GM12878 (cell line): Measurements from ENCODE around the gene TMEM53. TPM values are rescaled to one million over a fixed set of nuclear protein-coding genes. Genes with fewer than 3 reads are reported as not detected.

ENCODE experiments used
- ATAC-seq: fragments of 200-7000 bp; cut with Tn5 transposase; 3 replicates; pipeline ENCODE4 v1.9.1; 2020; ENCODE audit warnings: mild to moderate bottlenecking, moderate library complexity
- BruUV-seq: library from RNA; stranded (reverse); fragments of 400-500 nt; replicated peaks from 2 replicates; lab custom pipeline; 2021; lab: Mats Ljungman, UMichigan
- CTCF ChIA-PET: fragments of 300-600 bp; sonication (Branson Sonifier 250); formaldehyde crosslinking; extraction: SDS; loops from one replicate; lab custom pipeline; 2021; ENCODE audit warnings: inconsistent platforms; lab: Yijun Ruan, JAX
- POLR2A ChIA-PET: fragments of 350-600 bp; formaldehyde crosslinking; extraction: SDS; loops from one replicate; lab custom pipeline; 2021; ENCODE audit warnings: inconsistent platforms; lab: Charles Lee
- RAD21 ChIA-PET: fragments of 300-600 bp; sonication (Branson Sonifier 250); formaldehyde crosslinking; loops from one replicate; lab custom pipeline; 2023; ENCODE audit warnings: antibody characterized with exemption; ENCODE audit not compliant: unreplicated experiment; lab: Charles Lee
- SMC1A ChIA-PET: fragments of 300-600 bp; sonication (Branson Sonifier 250); formaldehyde crosslinking; loops from one replicate; lab custom pipeline; 2023; ENCODE audit not compliant: unreplicated experiment, uncharacterized antibody; lab: Charles Lee
- DNase-seq: peaks from one replicate; pipeline ENCODE4 v3.0.0-alpha.2; 2011; ENCODE audit warnings: low read depth, low spot score
- FAIRE-seq: peaks from 3 replicates; lab custom pipeline; 2011; peaks lifted over from hg19 to GRCh38; lab: Jason Lieb, UNC
- H2AFZ ChIP-seq: 2 replicates; pipeline ENCODE4 v1.6.0; 2011; ENCODE audit warnings: low read depth, low read length, control low read depth; ENCODE audit not compliant: control insufficient read depth
- H3K27ac ChIP-seq: 2 replicates; pipeline ENCODE4 v1.5.1; 2011; ENCODE audit warnings: control low read depth; ENCODE audit not compliant: control insufficient read depth, insufficient read depth
- H3K27me3 ChIP-seq, 2 experiments: replicated peaks in 1 of 2; 2 replicates each; pipeline versions ENCODE4 v1.6.0 to v1.6.1; 2011; ENCODE audit warnings: low read length in 1 of 2; ENCODE audit not compliant: control insufficient read depth in 2 of 2, insufficient read depth in 2 of 2
- H3K36me3 ChIP-seq, 2 experiments: 2 replicates each; pipeline ENCODE4 v1.5.1; 2011; ENCODE audit warnings: low read length in 1 of 2; ENCODE audit not compliant: control insufficient read depth in 2 of 2, insufficient read depth in 2 of 2
- H3K4me1 ChIP-seq: 2 replicates; pipeline ENCODE4 v1.6.1; 2011; ENCODE audit warnings: mild to moderate bottlenecking, low read length, moderate library complexity, mixed read lengths; ENCODE audit not compliant: control insufficient read depth, insufficient read depth
- H3K4me2 ChIP-seq: 2 replicates; pipeline ENCODE4 v1.6.0; 2011; ENCODE audit warnings: control low read depth; ENCODE audit not compliant: control insufficient read depth, insufficient read depth
- H3K4me3 ChIP-seq: fragments of 200-600 bp; sonication (generic); 2 replicates; pipeline ENCODE4 v1.5.1; 2016
- H3K79me2 ChIP-seq: 2 replicates; pipeline ENCODE4 v1.6.0; 2011; ENCODE audit warnings: low read length; ENCODE audit not compliant: control insufficient read depth, insufficient read depth
- H3K9ac ChIP-seq: 2 replicates; pipeline ENCODE4 v1.8.0; 2011; ENCODE audit warnings: low read length, control low read depth, mixed read lengths; ENCODE audit not compliant: control insufficient read depth, insufficient read depth
- H3K9me3 ChIP-seq: replicated peaks from 3 replicates; pipeline ENCODE4 v1.5.1; 2011; ENCODE audit warnings: mild to moderate bottlenecking, low read length; ENCODE audit not compliant: control insufficient read depth, insufficient read depth
- H4K20me1 ChIP-seq: 2 replicates; pipeline ENCODE4 v1.6.0; 2011; ENCODE audit not compliant: control insufficient read depth, insufficient read depth
- BHLHE40 ChIP-seq, 2 experiments: fragments of 450-650 bp in 1 of 2; IDR thresholded peaks; 2 replicates each; pipeline ENCODE4 v1.6.1; 2011 to 2017; ENCODE audit warnings: low read depth in 2 of 2, borderline replicate concordance in 1 of 2, improper control_type of control experiment in 1 of 2, low read length in 1 of 2, mild to moderate bottlenecking in 1 of 2
- BRCA1 ChIP-seq: IDR thresholded peaks from 2 replicates; pipeline ENCODE4 v1.6.1; 2011; ENCODE audit warnings: low read depth, low read length, improper control_type of control experiment
- CHD4 ChIP-seq: fragments of 200-600 bp; sonication (generic); IDR thresholded peaks from 2 replicates; pipeline ENCODE4 v1.6.1; 2016; ENCODE audit warnings: mild to moderate bottlenecking
- GATAD2B ChIP-seq: fragments of 450-650 bp; conservative IDR thresholded peaks from 2 replicates; pipeline ENCODE4 v1.6.1; 2017; ENCODE audit warnings: low read depth, mild to moderate bottlenecking, moderate library complexity
- SMC3 ChIP-seq: IDR thresholded peaks from 2 replicates; pipeline ENCODE4 v1.6.1; 2011; ENCODE audit warnings: low read length, improper control_type of control experiment, borderline replicate concordance
- ZNF687 ChIP-seq: fragments of 450-650 bp; IDR thresholded peaks from 2 replicates; pipeline ENCODE4 v1.6.1; 2017; ENCODE audit warnings: mild to moderate bottlenecking, moderate library complexity
- WGBS: methylation state at CpG from one replicate; pipeline ENCODE4 v1.1.6; 2016; ENCODE audit warnings: low lambda C conversion rate; ENCODE audit not compliant: insufficient replicate concordance, insufficient coverage; ENCODE audit errors: missing lambda C conversion rate; 5-methylcytosine and 5-hydroxymethylcytosine counted together
- in situ Hi-C: fragments of 300-500 bp; cut with MboI; formaldehyde crosslinking; loops from 9 replicates; pipeline ENCODE4 v1.14.3; 2018; ENCODE audit warnings: mixed read lengths
- intact Hi-C: fragments of 100-400 bp; cut with micrococcal nuclease; formaldehyde crosslinking; loops from one replicate; pipeline ENCODE4 v1.14.2; 2022; ENCODE audit not compliant: unreplicated experiment
- polyA plus RNA-seq, 11 experiments: library from polyadenylated mRNA; depleted of rRNA in 4 of 11; unstranded in 6 of 11; stranded (reverse) in 5 of 11; fragments of >200 nt; fragmentation: Nextera tagmentation in 4 of 11; fragmentation: Illumina TruSeq in 1 of 11; extraction: Ambion mirVana in 4 of 11; extraction: Trizol in 1 of 11; gene quantifications; 1 replicate in 1 of 11; 2 replicates in 10 of 11; pipeline versions ENCODE4 v1.2.1 to v1.2.3, GENCODE V29; 2011 to 2016; ENCODE audit warnings: inconsistent platforms in 2 of 11, missing spikeins in 2 of 11, low read depth in 1 of 11
- total RNA-seq, 4 experiments: library from RNA; depleted of rRNA in 3 of 4; stranded (reverse); fragments of >200 nt in 3 of 4; fragmentation: Illumina TruSeq in 1 of 4; extraction: Trizol in 1 of 4; gene quantifications; 2 replicates each; pipeline versions ENCODE4 v1.2.1 to v1.2.3, GENCODE V29; 2013 to 2021
- TF ChIP-seq, protein P1 (sequence below): fragments of 450-650 bp; IDR thresholded peaks from 2 replicates; pipeline ENCODE4 v1.6.1; 2017; ENCODE audit warnings: borderline replicate concordance

Gene TMEM53
- total and polyA plus RNA-seq, 10 of the 15 experiments (the other 5 are each of a cell fraction or from before 2014, with no cell fraction given), result 3.1 to 23.9 (median 11.1) TPM

GRCh38 chr1:44645476-44646244, 28.6 kb downstream of the TMEM53 start:
- in situ Hi-C loops, result no loop called here
- Histone ChIP-seq H3K79me2 (no peaks in the 10 kb centered on the region), H3K9me3 (no peaks in the 10 kb centered on the region), H3K9ac (no peak overlapping the region), H4K20me1 (no peaks in the 10 kb centered on the region; the same call in 1 of the 2 replicates), H3K4me1 (no peaks in the 10 kb centered on the region), H3K27ac (no peak overlapping the region), H3K4me2 (no peak overlapping the region), H3K36me3 (peaks cover 17 to 37% of the 10 kb centered on the region in 2 experiments), H2AFZ (no peak overlapping the region), H3K4me3 (no peak overlapping the region), H3K27me3 (no peaks in the 10 kb centered on the region)
- CTCF ChIA-PET, result no interaction called here
- RAD21 ChIA-PET, result no interaction called here
- no TSS peak for BruUV-seq
- TF ChIP-seq ZNF687, result no peak
- TF ChIP-seq BRCA1, result no peak
- no peak for TF ChIP-seq SMC3
- TF ChIP-seq, protein P1, sequence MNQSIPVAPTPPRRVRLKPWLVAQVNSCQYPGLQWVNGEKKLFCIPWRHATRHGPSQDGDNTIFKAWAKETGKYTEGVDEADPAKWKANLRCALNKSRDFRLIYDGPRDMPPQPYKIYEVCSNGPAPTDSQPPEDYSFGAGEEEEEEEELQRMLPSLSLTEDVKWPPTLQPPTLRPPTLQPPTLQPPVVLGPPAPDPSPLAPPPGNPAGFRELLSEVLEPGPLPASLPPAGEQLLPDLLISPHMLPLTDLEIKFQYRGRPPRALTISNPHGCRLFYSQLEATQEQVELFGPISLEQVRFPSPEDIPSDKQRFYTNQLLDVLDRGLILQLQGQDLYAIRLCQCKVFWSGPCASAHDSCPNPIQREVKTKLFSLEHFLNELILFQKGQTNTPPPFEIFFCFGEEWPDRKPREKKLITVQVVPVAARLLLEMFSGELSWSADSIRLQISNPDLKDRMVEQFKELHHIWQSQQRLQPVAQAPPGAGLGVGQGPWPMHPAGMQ, result no peak
- no peak for TF ChIP-seq CHD4
- TF ChIP-seq BHLHE40 (IDR thresholded peaks at IDR 0.05; ENCODE audit: borderline replicate concordance in 1 of 2, low read depth in 2 of 2, low read length in 1 of 2), result no peak
- TF ChIP-seq GATAD2B, result no peak
- no peak for FAIRE-seq
- no peak for DNase-seq
- no peak for ATAC-seq
- intact Hi-C loops, result no loop called here
- POLR2A ChIA-PET, result no interaction called here
- SMC1A ChIA-PET, result no interaction called here
- whole genome bisulfite sequencing, result 94% methylated on average over 18 of the region's 18 CpGs
